ENCODE data around the gene PTPRN2. TPM values are rescaled to one million over a fixed set of nuclear protein-coding genes. Genes with fewer than 3 reads are reported as not detected.

PTPRN2 gene
- total and polyA plus RNA-seq, 2 of the 8 experiments (the other 6 are each of a cell fraction or from before 2014, with no cell fraction given) = 2.6 to 4.5 TPM

GRCh38 chr7:158396301-158396905 lies 191.2 kb downstream of the PTPRN2 start:
- Histone ChIP-seq H3K9me3 (ENCODE audit: insufficient read depth in 2 of 2, low read depth in 1 of 2, low read length in 1 of 2) (no peaks in the 10 kb centered on the region; a peak in 1 of 4 replicates), H3K36me3 (ENCODE audit: control insufficient read depth in 2 of 4, insufficient read depth in 4 of 4, low read length in 3 of 4) (no peaks in the 10 kb centered on the region), H3K14ac (ENCODE audit: insufficient read length) (no peak overlapping the region), H4K20me1 (replicated peaks in 1 of 2; ENCODE audit: control insufficient read depth in 1 of 2, insufficient read depth in 2 of 2, low read length in 2 of 2) (no peaks in the 10 kb centered on the region), H3K23me2 (ENCODE audit: low read depth, low read length) (no peaks in the 10 kb centered on the region), H3K4me2 (ENCODE audit: insufficient read depth in 1 of 2, low read depth in 2 of 2, low read length in 2 of 2) (no peak overlapping the region), H2BK120ac (replicated peaks; ENCODE audit: low read depth, low read length) (peak overlapping the region; percentile 9), H3K9ac (replicated peaks in 1 of 4; ENCODE audit: extremely low read depth in 1 of 4, low read depth in 3 of 4, low read length in 3 of 4) (no peak overlapping the region), H2BK20ac (ENCODE audit: low read length) (peak overlapping the region; percentile 87; the same call in 1 of the 2 replicates), H3K27ac (ENCODE audit: low read depth, low read length) (no peak overlapping the region), H4K5ac (ENCODE audit: insufficient read length, low read depth, low read length) (no peak overlapping the region), H3K79me2 (ENCODE audit: control insufficient read depth in 1 of 2, insufficient read depth in 2 of 2, low read length in 2 of 2) (no peaks in the 10 kb centered on the region), H3K18ac (ENCODE audit: extremely low read depth, low read length) (peak overlapping the region; percentile 32), H3K23ac (ENCODE audit: insufficient read length) (no peak overlapping the region), H3K4ac (replicated peaks; ENCODE audit: insufficient read length, low read depth, low read length) (no peak overlapping the region), H3K4me1 (replicated peaks in 1 of 4; ENCODE audit: control insufficient read depth in 3 of 4, insufficient read depth in 4 of 4, low read length in 3 of 4) (peaks cover 0 to 12% (median 7%) of the 10 kb centered on the region in 4 experiments; a peak in 4 of 7 replicates), H2BK12ac (ENCODE audit: low read depth, low read length) (peak overlapping the region; percentile 90; the same call in 1 of the 2 replicates), H4K91ac (replicated peaks; ENCODE audit: insufficient read length, low read length) (no peak overlapping the region), H4K8ac (ENCODE audit: extremely low read depth, insufficient read depth, low read length) (no peak overlapping the region), H2BK15ac (ENCODE audit: low read length) (no peak overlapping the region; the same call in 1 of the 2 replicates), H2AK5ac (ENCODE audit: low read depth, low read length) (peak overlapping the region; percentile 32; the same call in 1 of the 2 replicates), H2BK5ac (ENCODE audit: low read depth, low read length) (peak overlapping the region; percentile 83), H2AFZ (ENCODE audit: low read length) (no peak overlapping the region), H3K79me1 (ENCODE audit: low read depth, low read length) (no peaks in the 10 kb centered on the region), H3K27me3 (replicated peaks in 1 of 4; ENCODE audit: control insufficient read depth in 3 of 4, extremely low read depth in 1 of 4, insufficient read depth in 3 of 4, low read length in 3 of 4) (no peaks in the 10 kb centered on the region), H3K4me3 (ENCODE audit: extremely low read depth in 1 of 4, insufficient read depth in 2 of 4, low read depth in 3 of 4, low read length in 4 of 4) (no peak overlapping the region; a peak in 1 of 8 replicates), H3K56ac (replicated peaks; ENCODE audit: insufficient read length, low read depth, low read length) (no peak overlapping the region)
- 81% methylated on average over 17 of the region's 17 CpGs; no CpG with 5 or more reads in 1 of the 2 experiments for WGBS, 2 experiments (ENCODE audit: extremely low coverage in 1 of 2, insufficient coverage in 1 of 2, insufficient read length in 1 of 2, insufficient replicate concordance in 2 of 2, low coverage in 1 of 2, low lambda C conversion rate in 2 of 2, missing lambda C conversion rate in 1 of 2)
- CTCF ChIA-PET (ENCODE audit: partially characterized antibody) = interaction anchor here (0.7 to 6.9 kb wide), 18 partner anchors 9 to 380 kb away, joined by 3 to 51 read pairs (median 3); no protein-coding TSS in a partner anchor
- DNase-seq (ENCODE audit: low read depth in 1 of 2, low spot score in 2 of 2) (no peak), FAIRE-seq (no peak)
- POLR2A ChIA-PET (ENCODE audit: partially characterized antibody) = no interaction called here
- TF ChIP-seq RNF2 (IDR thresholded peaks at IDR 0.05; ENCODE audit: borderline replicate concordance, low read depth, low read length, missing control alignments, poor library complexity, severe bottlenecking) = no peak
- TF ChIP-seq NANOG (IDR thresholded peaks at IDR 0.05; ENCODE audit: insufficient read depth, low read depth, low read length, poor library complexity, severe bottlenecking) = no peak
- TF ChIP-seq POLR2A (IDR thresholded peaks at IDR 0.05; ENCODE audit: control extremely low read depth in 1 of 2, low read depth in 2 of 2, low read length in 2 of 2) = no peak
- TF ChIP-seq TEAD4 (IDR thresholded peaks at IDR 0.05; ENCODE audit: low read depth, low read length) = no peak
- TF ChIP-seq BACH1 (IDR thresholded peaks at IDR 0.05; ENCODE audit: low read length) = no peak
- TF ChIP-seq CREB1 (IDR thresholded peaks at IDR 0.05) = no peak
- TF ChIP-seq GABPA (IDR thresholded peaks at IDR 0.05; ENCODE audit: borderline replicate concordance, insufficient read depth, low read length) = no peak
- TF ChIP-seq EZH2 (IDR thresholded peaks at IDR 0.05; ENCODE audit: low read depth, low read length, severe bottlenecking) = no peak
- TF ChIP-seq YY1 (IDR thresholded peaks at IDR 0.05; ENCODE audit: low read depth, low read length) = no peak
- TF ChIP-seq SP4 (IDR thresholded peaks at IDR 0.05; ENCODE audit: low read length) = no peak
- no peak for TF ChIP-seq CTBP2 (IDR thresholded peaks at IDR 0.05; ENCODE audit: borderline replicate concordance, insufficient read depth, insufficient read length, low read length)
- TF ChIP-seq SP2 (IDR thresholded peaks at IDR 0.05; ENCODE audit: low read length) = no peak
- TF ChIP-seq SAP30 (IDR thresholded peaks at IDR 0.05; ENCODE audit: insufficient read depth, insufficient replicate concordance, low read length) = no peak

Measured in H1 (cell line).